GM23338 (cell line): ENCODE measurements around the gene UQCC2. TPM values are rescaled to one million over a fixed set of nuclear protein-coding genes. Genes with fewer than 3 reads are reported as not detected.

Experiments
- ATAC-seq: fragments of 200-7000 bp; cut with Tn5 transposase; 3 replicates; pipeline ENCODE4 v1.9.1; 2020
- DNase-seq: peaks from one replicate; pipeline ENCODE4 v3.0.0-alpha.2; 2015; ENCODE audit warnings: low spot score
- H2AFZ ChIP-seq: fragments of 200-600 bp; sonication (generic); 2 replicates; pipeline ENCODE4 v1.8.0; 2016; ENCODE audit warnings: antibody characterized with exemption, mild to moderate bottlenecking, moderate library complexity
- H3F3A ChIP-seq: fragments of 200-600 bp; sonication (generic); replicated peaks from 2 replicates; pipeline ENCODE4 v1.8.0; 2017; ENCODE audit warnings: antibody characterized with exemption, mixed run types, low read depth
- H3K27ac ChIP-seq: fragments of 200-600 bp; sonication (generic); 2 replicates; pipeline ENCODE4 v1.6.1; 2016; ENCODE audit warnings: low read depth
- H3K27me3 ChIP-seq: fragments of 200-600 bp; sonication (generic); 2 replicates; pipeline ENCODE4 v1.8.0; 2016; ENCODE audit warnings: mild to moderate bottlenecking, mixed run types, moderate library complexity; ENCODE audit not compliant: insufficient read depth
- H3K36me3 ChIP-seq: fragments of 200-600 bp; sonication (generic); 2 replicates; pipeline ENCODE4 v1.8.0; 2016; ENCODE audit warnings: mild to moderate bottlenecking; ENCODE audit not compliant: insufficient read depth
- H3K4me1 ChIP-seq: fragments of 200-600 bp; sonication (generic); 2 replicates; pipeline ENCODE4 v1.8.0; 2016; ENCODE audit warnings: mild to moderate bottlenecking, moderate library complexity; ENCODE audit not compliant: insufficient read depth
- H3K4me2 ChIP-seq: fragments of 200-600 bp; sonication (generic); 2 replicates; pipeline ENCODE4 v1.7.1; 2017; ENCODE audit warnings: mixed run types
- H3K4me3 ChIP-seq: fragments of 200-600 bp; sonication (generic); 2 replicates; pipeline ENCODE4 v1.6.1; 2016; ENCODE audit warnings: mixed run types
- H3K79me2 ChIP-seq: fragments of 200-600 bp; sonication (generic); replicated peaks from 2 replicates; pipeline ENCODE4 v1.8.0; 2017; ENCODE audit warnings: mild to moderate bottlenecking; ENCODE audit not compliant: insufficient read depth
- H3K9me2 ChIP-seq: fragments of 200-600 bp; sonication (generic); 2 replicates; pipeline ENCODE4 v1.8.0; 2017; ENCODE audit not compliant: insufficient read depth
- H4K20me1 ChIP-seq: fragments of 200-600 bp; sonication (generic); replicated peaks from 2 replicates; pipeline ENCODE4 v1.8.0; 2017; ENCODE audit warnings: mild to moderate bottlenecking; ENCODE audit not compliant: insufficient read depth
- H3K27ac Mint-ChIP-seq: 2 replicates; pipeline ENCODE4 v1.8.0; 2020; ENCODE audit warnings: inconsistent platforms, mild to moderate bottlenecking, moderate library complexity, mixed read lengths
- H3K27me3 Mint-ChIP-seq: 3 replicates; pipeline ENCODE4 v1.8.0; 2022; ENCODE audit warnings: low read depth, mild to moderate bottlenecking, moderate library complexity, mixed read lengths, inconsistent platforms; ENCODE audit not compliant: insufficient read depth, poor library complexity
- H3K36me3 Mint-ChIP-seq: 3 replicates; pipeline ENCODE4 v1.8.0; 2021; ENCODE audit warnings: low read depth, mild to moderate bottlenecking, inconsistent platforms, moderate library complexity, mixed read lengths
- H3K4me1 Mint-ChIP-seq: 3 replicates; pipeline ENCODE4 v1.8.0; 2020; ENCODE audit warnings: mild to moderate bottlenecking, inconsistent platforms, mixed read lengths
- H3K4me3 Mint-ChIP-seq: 3 replicates; pipeline ENCODE4 v1.8.0; 2021; ENCODE audit warnings: moderate library complexity, mild to moderate bottlenecking, inconsistent platforms, mixed read lengths
- H3K9me3 Mint-ChIP-seq: 3 replicates; pipeline ENCODE4 v1.8.0; 2020; ENCODE audit warnings: moderate library complexity, mild to moderate bottlenecking, inconsistent platforms, mixed read lengths
- CREB1 ChIP-seq: fragments of 250-450 bp; sonication (Bioruptor Pico); IDR thresholded peaks from 2 replicates; pipeline ENCODE4 v1.5.0; 2020; ENCODE audit warnings: low read depth, mild to moderate bottlenecking, moderate library complexity
- CTCF ChIP-seq, 2 experiments: fragments of 200-600 bp in 1 of 2; sonication (generic) in 1 of 2; conservative IDR thresholded peaks; 2 replicates each; pipeline versions ENCODE4 v1.5.1 to v1.6.1; 2016 to 2017; ENCODE audit warnings: antibody characterized with exemption in 2 of 2, low read depth in 2 of 2, mild to moderate bottlenecking in 2 of 2, moderate library complexity in 1 of 2
- ETS1 ChIP-seq: IDR thresholded peaks from 2 replicates; pipeline ENCODE4 v1.6.1; 2016; ENCODE audit warnings: antibody characterized with exemption
- EZH2 ChIP-seq: fragments of 200-600 bp; sonication (generic); IDR thresholded peaks from one replicate; pipeline ENCODE4 v1.8.0; 2017; ENCODE audit warnings: antibody characterized with exemption, mild to moderate bottlenecking, low read depth; ENCODE audit not compliant: unreplicated experiment
- EZH2phosphoT487 ChIP-seq: fragments of 200-600 bp; sonication (generic); IDR thresholded peaks from one replicate; pipeline ENCODE4 v1.8.1; 2018; ENCODE audit warnings: antibody characterized with exemption; ENCODE audit not compliant: unreplicated experiment
- JUNB ChIP-seq: IDR thresholded peaks from one replicate; pipeline ENCODE4 v1.6.1; 2016; ENCODE audit warnings: antibody characterized with exemption; ENCODE audit not compliant: unreplicated experiment
- NANOG ChIP-seq: IDR thresholded peaks from 2 replicates; pipeline ENCODE4 v1.6.1; 2016; ENCODE audit warnings: antibody characterized with exemption, borderline replicate concordance
- POLR2AphosphoS5 ChIP-seq: IDR thresholded peaks from 2 replicates; pipeline ENCODE4 v1.6.1; 2016; ENCODE audit warnings: antibody characterized with exemption, low read depth
- REST ChIP-seq: IDR thresholded peaks from one replicate; pipeline ENCODE4 v1.6.1; 2018; ENCODE audit warnings: antibody characterized with exemption; ENCODE audit not compliant: unreplicated experiment
- STAT1 ChIP-seq: IDR thresholded peaks from one replicate; pipeline ENCODE4 v1.6.1; 2016; ENCODE audit warnings: antibody characterized with exemption; ENCODE audit not compliant: unreplicated experiment
- ZNF114 ChIP-seq: fragments of 250-450 bp; sonication (Bioruptor Pico); IDR thresholded peaks from 2 replicates; pipeline ENCODE4 v1.5.0; 2020; ENCODE audit warnings: mild to moderate bottlenecking, moderate library complexity
- ZNF331 ChIP-seq: fragments of 250-450 bp; sonication (Bioruptor Pico); IDR thresholded peaks from 2 replicates; pipeline ENCODE4 v1.5.0; 2020; ENCODE audit warnings: low read depth, mild to moderate bottlenecking, moderate library complexity
- ZNF462 ChIP-seq: fragments of 250-450 bp; sonication (Bioruptor Pico); IDR thresholded peaks from 2 replicates; pipeline ENCODE4 v1.5.0; 2020; ENCODE audit warnings: mild to moderate bottlenecking, moderate library complexity
- polyA plus RNA-seq: library from polyadenylated mRNA; unstranded; fragments of >200 nt; fragmentation: Nextera tagmentation; extraction: Ambion mirVana; gene quantifications from 2 replicates; pipeline ENCODE4 v1.2.1, GENCODE V29; 2016
- total RNA-seq: library from RNA; depleted of rRNA; stranded (reverse); fragments of >200 nt; shearing (Covaris generic); gene quantifications from 2 replicates; pipeline ENCODE4 v1.2.3, GENCODE V29; 2014

Gene UQCC2
- total and polyA plus RNA-seq, 2 experiments from 2014 or later: 48.9 to 379 TPM

GRCh38 chr6:33742837-33743236 is 31.3 kb upstream of the UQCC2 start:
- H3K4me3 Mint-ChIP-seq: no peak overlapping the region
- H3K27ac ChIP-seq: no peak overlapping the region

More at GRCh38 chr6:33742837-33743236, 31.3 kb upstream of the UQCC2 start:
- TF ChIP-seq NANOG (no peak), CTCF (conservative IDR thresholded peaks at IDR 0.05; ENCODE audit: low read depth in 2 of 2) (no peak), REST (no peak), JUNB (no peak), ZNF114 (CRISPR knock-in tag) (no peak), EZH2 (no peak), ZNF462 (CRISPR knock-in tag) (no peak), EZH2phosphoT487 (no peak), POLR2AphosphoS5 (no peak), STAT1 (no peak), ZNF331 (CRISPR knock-in tag) (no peak), CREB1 (CRISPR knock-in tag) (no peak), ETS1 (no peak)
- H3K27me3 ChIP-seq: no peaks in the 10 kb centered on the region
- H3K4me3 ChIP-seq: no peak overlapping the region
- Mint-ChIP-seq H3K27me3 (peaks cover 5% of the 10 kb centered on the region), H3K9me3 (no peaks in the 10 kb centered on the region), H3K27ac (no peak overlapping the region; the same call in 1 of the 2 replicates), H3K36me3 (no peaks in the 10 kb centered on the region), H3K4me1 (peaks cover 36% of the 10 kb centered on the region)
- no peaks in the 10 kb centered on the region for H4K20me1 ChIP-seq
- H3K4me1 ChIP-seq: peaks cover 20% of the 10 kb centered on the region
- ATAC-seq: peak; percentile 11
- no peaks in the 10 kb centered on the region for H3F3A ChIP-seq
- H3K36me3 ChIP-seq: no peaks in the 10 kb centered on the region
- H2AFZ ChIP-seq: no peak overlapping the region
- no peaks in the 10 kb centered on the region for H3K79me2 ChIP-seq
- no peak for DNase-seq
- no peaks in the 10 kb centered on the region for H3K9me2 ChIP-seq
- no peak overlapping the region for H3K4me2 ChIP-seq
